ENCODE measurements around the gene DBNDD2.

Gene DBNDD2, protein sequence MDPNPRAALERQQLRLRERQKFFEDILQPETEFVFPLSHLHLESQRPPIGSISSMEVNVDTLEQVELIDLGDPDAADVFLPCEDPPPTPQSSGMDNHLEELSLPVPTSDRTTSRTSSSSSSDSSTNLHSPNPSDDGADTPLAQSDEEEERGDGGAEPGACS

DNA sequence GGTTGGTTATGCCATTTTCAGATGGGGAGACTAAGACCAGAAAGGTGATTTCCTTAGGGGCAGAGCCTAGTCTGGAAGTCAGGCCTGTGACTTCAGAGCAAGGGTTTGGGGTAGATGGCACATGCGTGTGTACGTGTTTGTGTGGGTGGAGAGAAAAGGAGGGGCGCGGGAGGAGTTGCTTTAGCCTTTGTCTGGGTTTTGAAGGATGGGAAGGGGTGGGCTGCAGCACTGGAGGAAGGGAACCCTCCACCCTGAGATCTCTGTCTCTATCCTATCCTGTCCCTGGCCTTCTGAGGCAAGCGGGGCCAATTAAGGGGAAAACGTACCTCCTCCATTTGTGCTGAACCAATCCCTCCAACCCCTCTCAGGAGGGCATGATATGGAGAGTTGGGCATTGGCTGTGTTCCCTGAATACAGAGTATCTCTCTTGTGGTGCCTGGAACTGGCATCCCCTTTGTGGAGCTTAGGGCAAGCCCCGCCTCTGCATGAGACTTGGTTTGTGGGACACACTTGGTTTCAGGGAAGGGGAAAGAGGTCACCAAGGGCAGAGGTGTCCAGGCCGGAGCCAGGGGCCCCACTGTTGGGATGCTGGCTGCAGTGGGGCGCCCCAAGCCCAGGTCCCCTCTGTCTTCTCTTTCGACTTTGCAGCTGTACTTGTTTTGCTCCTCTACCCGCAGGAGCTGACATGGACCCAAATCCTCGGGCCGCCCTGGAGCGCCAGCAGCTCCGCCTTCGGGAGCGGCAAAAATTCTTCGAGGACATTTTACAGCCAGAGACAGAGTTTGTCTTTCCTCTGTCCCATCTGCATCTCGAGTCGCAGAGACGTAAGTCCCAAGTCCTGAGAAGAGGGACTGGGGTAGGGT lies at the start of gene DBNDD2:
Gene DBNDD2 (plus strand): TSS at position 507 of the 863 bp plus-strand sequence. CDS start 179 bp downstream, at position 686.
- no peak for DNase-seq

DNA sequence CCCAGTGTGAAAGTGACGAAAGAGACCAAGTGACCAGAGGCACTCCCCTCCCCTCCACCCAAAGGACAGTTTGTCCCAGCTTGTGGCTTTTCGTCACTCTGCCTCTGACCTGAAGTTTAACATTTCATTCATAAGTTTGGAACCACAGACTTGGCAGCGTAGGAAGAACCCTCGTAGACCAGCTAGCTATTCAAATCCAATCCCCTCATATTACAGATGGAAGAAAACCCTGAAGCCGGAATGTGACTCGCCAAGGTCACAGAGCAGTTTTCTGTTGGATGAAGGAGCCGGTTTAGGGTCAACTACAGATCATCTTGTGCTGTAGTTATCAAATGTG lies 49.1 kb upstream of the DBNDD2 start:
- DNase-seq = no peak

DNA sequence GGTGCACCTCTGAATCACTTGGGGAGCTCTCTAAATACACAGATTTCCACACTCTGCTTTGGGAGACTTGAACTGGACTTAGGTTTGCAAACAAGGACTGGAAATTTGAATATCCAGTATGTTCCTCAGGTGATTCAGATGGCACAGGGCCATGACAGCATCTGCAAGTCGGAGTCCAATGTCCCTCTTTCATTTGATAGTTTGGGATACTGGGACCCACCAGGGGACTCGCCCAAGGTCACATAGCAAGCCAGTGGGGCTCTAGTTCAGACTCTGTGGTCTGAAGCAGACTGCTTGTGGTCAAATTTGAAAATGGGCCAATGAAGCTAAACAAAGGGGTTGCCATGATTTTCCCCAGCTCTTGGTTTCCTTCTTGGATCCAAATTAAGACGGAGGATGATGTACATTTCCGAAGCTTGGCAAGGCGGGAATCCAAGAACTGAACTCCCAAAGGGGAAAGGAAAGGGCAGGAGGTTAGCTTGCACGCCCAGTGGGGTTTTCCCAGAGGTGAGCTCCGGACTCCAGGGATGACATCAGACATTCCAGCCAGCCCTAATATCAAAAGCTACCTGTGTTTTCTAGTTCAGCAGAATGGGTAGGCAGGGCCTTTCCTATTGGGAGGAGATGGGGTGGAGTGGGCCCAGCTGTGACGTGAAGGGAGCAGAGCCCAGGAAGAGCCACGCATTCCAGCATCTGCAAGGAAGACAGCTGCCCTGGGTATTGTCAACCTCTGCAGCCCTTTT lies 48.5 kb upstream of the DBNDD2 start:
- no peak for DNase-seq

DNA sequence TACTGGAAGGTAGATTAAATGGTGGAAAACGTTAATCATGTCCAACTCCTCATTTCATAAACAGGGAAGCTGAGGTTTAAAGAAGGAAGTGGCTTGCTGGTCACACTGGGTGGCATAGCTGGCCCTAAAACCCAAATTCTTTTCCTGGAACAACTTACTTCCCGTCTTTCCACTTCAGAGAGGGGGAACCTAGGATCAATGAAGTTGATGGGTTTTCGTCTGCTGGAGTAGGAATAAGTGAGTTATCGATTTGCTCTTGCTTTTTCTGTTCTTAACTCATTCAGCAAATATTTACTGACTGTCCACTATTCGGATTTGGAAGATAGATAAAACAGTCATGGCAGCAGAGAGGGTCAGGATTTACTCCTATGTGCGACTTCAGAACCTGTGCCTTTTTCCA lies 46.3 kb upstream of the DBNDD2 start:
- no peak for DNase-seq

DNA sequence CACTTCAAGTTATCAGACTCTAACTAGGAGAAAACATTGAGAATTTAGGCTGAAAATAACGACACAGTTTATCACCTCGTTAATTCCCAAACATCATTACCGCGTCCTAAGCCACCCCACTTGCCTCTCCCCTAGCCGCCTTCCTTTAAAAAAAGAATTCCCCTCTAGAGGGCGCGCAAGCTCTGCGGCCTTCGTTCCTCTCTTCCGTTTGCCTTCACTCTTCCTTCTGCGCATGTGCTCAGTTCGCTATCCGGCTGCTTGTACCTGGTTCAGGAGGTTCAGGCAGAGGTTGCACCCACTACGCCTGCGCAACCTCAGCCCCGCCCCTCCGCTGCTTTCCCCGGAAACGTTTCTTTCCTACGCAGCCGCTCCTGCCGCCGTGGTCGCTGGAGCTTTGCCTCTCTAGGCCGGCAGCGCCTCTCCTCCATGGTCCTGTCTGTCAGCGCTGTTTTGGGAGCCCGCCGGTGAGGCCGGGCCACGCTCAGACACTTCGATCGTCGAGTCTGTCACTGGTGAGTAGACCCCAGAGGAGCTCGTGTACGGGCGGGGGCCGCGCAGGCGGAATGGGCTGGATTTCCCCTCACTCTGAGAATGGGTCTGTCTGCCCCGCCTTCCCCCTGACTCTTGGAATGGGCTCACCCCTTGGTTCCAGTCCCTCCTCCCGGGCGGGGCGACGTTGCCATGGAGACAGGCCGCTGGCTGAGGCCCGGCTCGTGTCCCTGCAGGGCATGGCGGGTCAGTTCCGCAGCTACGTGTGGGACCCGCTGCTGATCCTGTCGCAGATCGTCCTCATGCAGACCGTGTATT lies 45.1 kb upstream of the DBNDD2 start, which contains the start of gene SYS1:
Gene SYS1 (plus strand): TSS at position 353 of the 807 bp plus-strand sequence. CDS start 376 bp downstream, at position 729.
- DNase-seq = peak; percentile 95

DNA sequence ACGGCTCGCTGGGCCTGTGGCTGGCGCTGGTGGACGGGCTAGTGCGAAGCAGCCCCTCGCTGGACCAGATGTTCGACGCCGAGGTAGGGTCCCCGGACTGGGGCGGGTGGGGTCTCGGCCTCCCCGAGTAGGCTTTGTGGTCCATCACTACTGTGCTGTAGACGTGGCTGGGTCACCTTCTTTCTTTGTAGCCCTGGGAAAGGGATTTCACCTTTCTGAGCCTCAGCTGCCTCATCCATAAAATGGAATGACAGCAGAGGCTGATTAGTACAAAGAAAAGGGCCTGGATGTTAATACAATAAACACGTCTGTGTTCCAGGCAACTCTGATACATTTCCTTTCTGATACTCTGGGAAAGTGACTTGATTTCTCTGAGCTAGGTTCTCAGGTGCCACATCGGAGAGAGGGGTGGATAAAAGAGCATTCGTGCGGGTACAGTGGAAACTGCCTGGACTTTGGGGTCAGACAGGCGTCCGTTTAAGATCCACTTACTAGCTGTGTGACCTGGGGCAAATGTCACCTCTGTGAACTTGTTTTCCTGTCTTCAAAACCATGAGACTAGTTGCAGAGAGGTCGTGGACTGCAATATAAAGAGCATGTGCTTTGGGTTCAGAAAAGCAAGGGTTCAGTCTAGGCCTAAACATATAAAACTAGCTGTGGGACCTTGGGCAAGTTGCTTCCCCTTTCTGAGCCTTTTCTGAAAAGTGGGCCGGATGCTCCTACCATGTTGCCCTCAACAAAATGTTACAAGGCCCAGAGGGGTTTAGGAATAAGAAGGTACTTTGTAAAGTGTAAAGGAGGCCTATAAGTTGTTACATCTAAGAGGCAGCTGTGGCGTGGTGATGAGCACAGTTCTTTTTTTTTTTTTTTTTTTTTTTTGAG lies 44.2 kb upstream of the DBNDD2 start:
- no peak for DNase-seq

DNA sequence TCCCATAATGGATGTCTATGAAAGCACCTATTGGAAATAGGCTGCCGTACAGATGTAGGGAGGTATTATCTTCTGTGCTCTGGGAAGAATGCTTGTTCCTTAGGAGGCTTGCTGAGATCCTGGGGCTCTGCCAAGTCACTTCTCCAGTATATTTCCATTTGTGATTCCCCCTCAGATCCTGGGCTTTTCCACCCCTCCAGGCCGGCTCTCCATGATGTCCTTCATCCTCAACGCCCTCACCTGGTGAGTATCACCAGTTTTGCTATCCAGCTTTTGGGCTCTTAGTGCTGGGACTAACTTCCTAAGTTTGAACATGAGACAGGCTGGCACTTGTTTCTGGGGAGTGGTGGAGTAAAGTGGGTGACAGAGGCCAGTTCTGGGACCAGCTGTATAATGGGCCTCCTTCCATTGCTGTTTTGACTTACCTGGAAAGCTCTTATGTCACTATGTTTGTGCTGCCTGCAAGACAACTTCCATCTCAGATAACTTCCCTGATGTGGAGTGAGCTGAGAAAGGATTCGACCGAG lies 42.6 kb upstream of the DBNDD2 start:
- DNase-seq = no peak

DNA sequence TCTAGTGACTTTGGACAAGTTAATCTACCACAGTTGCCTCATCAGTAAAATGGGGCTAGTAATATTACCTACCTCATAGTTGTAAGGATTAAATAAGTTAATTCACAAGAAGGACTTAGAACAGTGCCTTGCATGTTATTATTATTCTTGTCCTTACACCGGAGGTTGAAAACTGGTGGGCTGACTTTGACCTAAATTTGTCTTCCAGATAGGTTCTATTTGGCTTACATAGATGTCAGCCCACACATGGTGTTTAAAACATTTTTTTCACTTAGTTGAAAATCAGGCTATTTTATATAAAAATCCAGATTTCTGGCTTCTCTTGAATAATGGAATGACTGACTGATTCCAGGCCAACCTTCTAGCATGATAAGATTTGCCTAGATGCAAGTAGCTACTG lies 41.9 kb upstream of the DBNDD2 start:
- no peak for DNase-seq

DNA sequence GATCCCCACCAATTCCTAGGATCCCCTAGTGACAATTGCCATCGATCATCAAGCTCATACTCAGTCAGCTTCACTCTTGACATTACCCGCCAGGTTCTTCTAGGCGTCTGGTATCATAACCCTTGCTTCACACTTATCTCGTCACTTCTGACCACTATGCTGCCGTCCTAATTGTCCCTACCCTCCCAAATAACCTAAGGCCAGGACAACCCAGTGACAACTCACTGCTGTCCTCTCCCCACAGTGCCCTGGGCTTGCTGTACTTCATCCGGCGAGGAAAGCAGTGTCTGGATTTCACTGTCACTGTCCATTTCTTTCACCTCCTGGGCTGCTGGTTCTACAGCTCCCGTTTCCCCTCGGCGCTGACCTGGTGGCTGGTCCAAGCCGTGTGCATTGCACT lies 41.5 kb upstream of the DBNDD2 start:
- DNase-seq = no peak

DNA sequence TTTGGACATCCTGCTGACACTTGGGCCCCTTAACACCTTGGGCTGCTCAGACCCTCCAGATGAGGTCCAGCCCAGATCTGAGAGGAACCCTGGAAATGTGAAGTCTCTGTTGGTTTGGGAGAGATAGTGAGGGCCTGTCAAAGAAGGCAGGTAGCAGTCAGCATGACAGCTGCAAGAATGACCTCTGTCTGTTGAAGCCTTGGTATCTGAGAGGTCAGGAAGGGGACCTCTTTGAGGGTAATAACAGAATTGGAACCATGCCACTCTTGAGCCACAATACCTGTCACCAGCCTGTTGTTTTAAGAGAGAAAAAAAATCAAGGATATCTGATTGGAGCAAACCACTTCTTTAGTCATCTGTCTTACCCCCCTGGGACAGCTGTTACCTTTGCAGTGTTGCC lies 41.0 kb upstream of the DBNDD2 start:
- DNase-seq = no peak

DNA sequence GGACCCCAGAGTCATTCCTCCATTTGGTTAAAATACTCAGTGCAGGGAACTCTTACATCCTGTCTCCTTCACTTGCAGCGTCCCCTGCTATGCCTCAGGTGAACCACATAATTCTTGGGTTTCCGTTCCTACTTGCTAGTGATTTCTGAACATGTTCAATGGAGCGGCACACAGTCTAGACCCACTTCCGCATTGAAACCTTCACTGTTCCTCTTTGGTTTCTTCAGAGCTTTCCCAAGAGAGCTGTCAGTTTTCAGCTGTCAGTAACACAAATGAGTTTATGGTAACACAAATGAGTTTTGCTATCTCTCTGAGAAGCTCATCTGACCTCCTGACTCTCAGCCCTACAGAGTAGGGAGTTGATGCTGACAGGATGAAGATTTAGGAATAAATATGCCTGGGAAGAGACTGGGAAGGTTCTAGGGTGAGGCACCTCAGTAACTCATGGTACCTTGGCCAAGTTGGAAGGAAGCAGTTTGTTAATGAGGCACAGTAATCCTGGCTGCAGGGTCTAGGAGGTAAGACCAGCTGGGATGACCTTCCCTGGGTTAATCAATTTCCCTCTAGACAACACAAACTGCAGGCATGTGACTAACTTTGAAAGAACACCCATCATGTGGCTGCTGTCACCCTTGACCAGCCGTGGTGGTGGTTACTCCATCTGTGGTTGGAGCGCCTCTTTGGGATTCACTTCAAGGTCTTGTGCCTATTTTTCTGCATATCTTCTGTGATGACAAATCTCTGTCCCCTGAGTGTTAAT lies 39.7 kb upstream of the DBNDD2 start:
- DNase-seq = no peak

DNA sequence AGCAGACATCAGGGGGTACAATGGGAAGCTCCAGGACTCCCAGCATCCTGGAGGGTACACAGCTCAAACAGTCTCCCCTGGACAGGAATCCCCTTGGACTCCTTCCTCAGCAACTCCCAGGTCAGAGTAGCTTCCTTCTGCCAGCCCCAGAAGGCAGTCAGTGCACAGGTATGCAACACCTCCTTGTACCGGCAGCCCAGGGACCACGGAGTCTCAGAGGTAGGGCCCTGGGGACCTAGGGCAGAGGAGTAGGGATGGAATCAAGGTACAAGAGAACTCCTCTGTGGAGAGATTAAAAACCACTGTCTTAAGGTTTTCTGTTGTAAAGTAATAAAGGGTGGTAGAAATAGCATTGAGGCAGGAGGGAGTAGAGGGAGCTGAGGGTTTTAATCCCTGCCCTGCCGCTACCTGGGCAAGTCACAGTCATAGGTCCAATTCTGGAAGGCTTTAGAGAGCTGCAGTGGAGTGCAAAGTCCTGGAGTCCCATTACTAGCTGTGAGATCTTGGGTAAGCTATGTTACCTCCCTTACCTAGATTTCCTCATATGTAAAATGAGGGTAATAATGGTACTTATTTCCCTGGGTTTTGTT lies 37.4 kb upstream of the DBNDD2 start:
- DNase-seq = no peak

DNA sequence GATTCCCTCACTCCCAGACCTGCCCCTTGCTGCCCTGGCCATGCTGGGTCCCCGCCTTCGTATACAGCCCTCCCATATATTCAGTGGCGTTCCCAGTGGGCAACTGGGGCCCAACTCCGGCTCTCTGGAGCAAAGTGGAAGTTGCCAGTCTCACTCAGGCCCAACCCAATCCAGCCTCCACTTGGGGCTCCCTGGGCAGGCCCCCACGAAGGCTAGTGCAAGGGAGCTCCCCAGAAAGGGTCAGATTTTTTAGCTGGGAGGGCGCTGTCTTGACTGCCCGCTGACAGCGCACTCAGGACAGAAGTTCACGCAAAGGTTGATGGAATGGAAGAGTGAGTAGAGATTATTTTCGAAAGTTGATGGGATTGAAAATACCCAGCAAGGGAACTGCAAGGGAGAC lies 35.8 kb upstream of the DBNDD2 start:
- no peak for DNase-seq

DNA sequence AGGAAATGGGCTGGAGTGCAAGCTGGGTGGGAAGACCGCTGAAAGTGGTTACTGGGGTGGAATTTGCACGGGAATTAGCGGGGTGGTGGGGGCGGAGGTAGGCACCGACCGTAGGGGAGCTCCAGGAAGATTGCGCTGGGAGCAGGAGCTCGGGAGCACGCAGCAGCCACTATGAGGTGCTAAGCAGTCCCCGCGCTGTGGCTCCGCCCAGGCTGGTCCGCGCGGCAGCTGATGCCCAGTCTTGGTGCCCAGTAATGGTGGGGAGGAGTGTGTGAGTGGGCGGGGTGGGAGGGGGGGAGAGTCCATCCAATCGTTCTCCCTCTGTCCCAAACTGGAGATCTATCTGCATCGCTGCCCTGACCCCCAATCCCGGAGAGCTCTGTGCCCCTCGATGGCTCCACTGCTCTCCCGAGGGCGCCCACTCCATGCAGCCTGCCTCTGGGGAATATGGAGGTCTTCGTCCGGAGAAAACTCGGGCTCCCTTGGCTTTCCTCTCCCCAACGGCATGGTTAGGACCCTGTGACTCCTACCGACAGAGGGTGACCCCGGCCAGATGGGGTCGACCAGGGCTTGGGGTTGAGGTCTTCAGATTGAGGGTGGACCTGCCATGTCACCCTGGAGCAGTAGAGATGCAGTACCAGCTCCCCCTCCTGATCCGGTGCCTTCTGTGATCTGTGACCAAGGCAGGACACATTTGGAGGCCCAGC lies 35.3 kb upstream of the DBNDD2 start:
- DNase-seq = no peak

DNA sequence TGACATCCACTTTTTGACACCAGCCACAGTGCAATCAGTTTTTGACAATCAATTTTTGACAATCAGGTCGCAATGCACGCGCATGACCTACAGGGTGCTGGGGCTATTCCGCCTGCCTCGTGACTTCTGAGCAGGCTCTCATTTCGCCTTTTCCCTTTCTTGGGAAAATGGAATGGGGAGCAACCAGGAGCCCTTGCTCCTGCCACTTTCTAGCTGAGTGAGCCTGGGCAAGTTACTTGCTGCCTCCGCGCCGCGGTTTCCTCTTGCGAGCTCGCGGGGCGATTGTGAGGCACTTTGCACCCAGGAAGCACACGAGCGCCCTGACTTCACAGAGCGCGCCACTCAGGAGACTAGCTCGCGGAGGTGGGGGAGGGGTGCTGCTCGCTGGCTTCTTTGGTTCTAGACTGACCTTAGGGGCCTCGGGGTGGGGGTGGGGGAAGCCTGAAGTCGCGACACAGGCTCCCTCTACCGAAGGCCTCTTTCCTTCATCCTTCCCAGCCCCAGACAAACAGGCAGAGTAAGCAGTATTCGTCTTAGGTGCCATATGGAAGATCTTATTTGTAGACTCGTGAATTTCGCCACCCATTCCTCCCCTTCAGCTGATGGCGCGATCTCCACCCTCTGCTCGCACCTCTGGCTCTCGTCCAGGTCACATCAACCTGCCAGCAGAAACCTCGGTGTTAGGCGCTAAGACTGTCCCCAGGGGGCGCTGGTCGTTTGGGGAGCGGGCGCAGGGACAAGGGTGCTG lies 34.6 kb upstream of the DBNDD2 start:
- DNase-seq = peak; percentile 85

DNA sequence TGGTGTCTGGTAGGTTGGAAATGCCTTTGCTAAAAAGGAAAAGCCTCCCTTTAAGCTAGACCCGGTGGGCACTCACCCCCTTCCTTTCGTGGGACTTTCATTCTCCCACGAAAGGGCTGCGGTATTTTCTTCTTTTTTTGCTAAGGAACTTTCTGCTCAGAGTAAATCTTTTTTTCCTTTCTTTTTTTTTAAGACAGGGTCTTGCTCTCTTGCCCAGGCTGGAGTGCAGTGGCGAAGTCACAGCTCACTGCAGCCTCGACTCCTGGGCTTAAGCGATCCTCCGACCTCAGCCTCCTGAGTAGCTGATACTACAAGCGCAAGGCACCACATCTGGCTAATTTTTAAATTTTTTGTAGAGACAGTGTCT lies 34.0 kb upstream of the DBNDD2 start:
- no peak for DNase-seq

DNA sequence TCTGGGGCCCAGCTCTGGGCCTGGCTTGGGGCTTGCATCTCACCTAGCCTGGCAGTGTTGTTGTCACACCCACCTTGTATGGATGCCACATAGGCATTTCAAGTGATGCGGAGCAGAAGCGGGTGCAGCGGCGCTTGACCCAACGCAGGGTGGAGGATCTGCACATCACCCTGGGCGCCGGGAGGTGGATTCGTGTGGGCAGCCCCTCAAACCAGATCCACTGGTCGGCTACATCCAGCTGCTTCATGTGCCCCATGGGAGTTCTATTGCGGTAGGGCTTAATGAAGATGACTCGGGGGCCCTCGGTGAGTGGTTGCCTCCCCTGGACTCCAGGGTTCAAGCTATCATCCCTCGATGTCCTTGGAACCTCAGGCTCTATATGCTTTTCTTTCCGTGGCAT lies 33.1 kb upstream of the DBNDD2 start:
- no peak for DNase-seq

DNA sequence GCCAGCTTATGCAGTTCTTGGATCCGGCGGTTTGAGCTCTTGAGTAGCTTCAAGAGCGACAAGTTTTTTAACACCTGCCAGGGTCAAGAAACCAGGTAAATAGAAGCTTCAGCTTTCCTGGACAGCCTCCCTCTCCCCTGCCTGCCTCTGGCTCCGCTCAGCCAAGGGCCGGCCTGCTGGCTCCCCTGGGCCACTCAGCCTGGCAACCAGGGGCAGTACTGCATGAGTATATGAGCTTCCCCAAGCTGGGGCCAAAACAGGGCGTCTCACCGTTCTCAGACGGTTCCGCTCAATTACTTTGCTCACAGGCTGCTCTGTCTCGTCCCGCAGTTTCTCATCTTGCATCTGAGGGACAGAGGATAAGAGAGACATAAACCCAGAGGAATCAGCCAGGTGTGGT lies 30.8 kb upstream of the DBNDD2 start:
- DNase-seq = peak; percentile 61

DNA sequence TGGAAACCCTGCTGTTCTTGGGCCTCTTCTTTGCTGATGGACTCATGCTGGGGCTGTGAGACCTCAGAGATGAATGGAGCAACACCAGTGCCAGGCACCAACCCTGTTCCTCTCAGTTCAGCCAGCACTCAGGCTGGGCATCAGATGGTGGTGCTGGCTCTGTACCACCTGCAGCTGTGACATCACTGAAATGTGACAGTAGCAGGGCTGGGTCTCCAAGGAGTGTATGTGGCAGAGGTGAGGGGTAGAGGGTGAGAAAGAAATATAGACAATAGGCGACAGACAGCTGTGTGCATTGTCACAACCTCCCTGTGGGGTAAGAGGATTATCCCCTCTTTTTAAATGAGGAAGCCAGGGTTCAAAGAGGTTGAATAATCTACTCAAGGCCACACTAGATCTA lies 29.9 kb upstream of the DBNDD2 start, which contains the start of gene TP53TG5:
Gene TP53TG5 (minus strand): TSS at position 135 of the 400 bp plus-strand sequence. CDS start 89 bp downstream, at position 46.
- no peak for DNase-seq

Data from NCI-H69 (cell line).